GM21737 (cell line): ENCODE measurements around the gene HSPA6.
"Not testable (repeated sequence)": the region's sequence is repeated elsewhere in the genome, so short reads cannot be mapped to it uniquely, and the experiment has no call there.

Experiments
- ATAC-seq: cut with Tn5 transposase; IDR thresholded peaks from one replicate; pipeline ENCODE4 v1.9.1; 2021; ENCODE audit warnings: mild to moderate bottlenecking, moderate library complexity; ENCODE audit not compliant: unreplicated experiment

The HSPA6 gene

DNA sequence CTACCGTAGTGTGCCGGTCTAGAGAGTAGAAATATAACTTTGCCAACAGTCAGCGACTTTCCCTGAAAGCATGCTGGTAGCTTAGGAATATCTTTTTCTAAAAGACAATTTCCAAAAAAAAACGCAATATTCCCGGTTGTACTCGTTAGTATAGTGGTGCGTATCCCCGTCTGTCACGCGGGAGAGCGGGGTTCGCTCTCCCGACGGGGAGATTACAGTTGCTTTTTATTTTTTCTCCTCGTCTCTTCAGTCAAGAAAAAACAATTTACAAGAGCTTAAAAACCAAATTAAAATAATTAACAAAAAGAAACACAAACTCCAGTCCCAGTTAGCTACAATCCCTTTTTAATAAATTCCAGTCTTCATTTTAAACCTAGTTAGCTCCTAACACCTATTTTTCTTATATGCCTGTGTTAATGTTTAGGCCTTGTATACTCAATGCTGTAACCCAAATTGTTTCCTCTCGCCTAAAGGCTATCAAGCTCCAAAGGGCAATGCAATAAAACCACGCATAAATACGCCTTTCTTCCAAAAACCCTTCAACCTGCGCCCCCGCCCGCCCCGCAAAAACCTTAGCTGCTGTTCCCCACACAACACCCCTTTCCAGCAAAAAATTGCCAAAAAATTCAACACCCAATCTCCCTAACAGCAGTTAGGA lies 7.8 kb downstream of the HSPA6 start:
- no peak for ATAC-seq

DNA sequence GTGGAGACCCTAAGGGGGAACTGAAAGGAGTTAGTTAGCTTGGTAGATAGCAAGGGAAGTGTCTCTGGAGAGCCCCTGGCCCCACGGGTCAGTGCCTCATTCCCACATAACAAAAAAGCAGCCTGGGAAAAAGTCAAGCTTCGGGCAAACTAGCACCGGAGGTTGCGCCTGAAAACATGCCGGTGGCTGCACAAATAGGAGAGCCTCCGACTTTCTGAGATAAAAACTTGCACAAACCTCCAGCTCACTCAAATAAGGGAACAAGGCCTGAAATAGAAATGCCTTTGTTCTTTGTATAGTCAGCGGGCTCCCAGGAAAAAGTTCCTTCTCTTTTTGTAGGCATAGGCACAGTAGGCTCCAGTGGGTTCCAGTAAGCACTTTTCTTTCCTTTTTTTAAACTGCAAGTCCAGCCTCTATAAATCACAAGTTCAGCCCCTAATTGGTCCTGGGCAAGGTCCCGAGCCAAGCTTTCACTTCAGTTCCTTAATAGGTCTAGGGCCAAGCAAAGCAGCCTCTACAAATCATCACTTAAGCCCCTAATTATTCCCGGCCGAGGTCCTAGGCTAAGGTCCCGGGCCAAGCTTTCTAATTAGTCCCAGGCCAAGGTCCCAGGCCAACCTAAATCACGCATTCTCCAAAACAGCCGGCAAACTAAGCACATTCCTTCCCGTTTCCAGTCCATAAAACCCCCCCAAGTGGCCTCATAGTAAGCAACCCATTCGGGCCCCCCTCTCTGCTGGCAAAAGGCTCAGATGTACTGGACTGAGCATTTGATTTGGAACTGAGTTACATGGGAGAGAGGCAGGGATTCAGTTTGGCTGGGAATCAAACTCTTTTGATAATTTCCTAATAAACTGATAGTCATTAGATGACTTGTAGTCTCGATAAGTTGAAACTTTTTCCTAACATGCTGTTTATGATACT lies 8.6 kb downstream of the HSPA6 start:
- ATAC-seq: not testable (repeated sequence)

DNA sequence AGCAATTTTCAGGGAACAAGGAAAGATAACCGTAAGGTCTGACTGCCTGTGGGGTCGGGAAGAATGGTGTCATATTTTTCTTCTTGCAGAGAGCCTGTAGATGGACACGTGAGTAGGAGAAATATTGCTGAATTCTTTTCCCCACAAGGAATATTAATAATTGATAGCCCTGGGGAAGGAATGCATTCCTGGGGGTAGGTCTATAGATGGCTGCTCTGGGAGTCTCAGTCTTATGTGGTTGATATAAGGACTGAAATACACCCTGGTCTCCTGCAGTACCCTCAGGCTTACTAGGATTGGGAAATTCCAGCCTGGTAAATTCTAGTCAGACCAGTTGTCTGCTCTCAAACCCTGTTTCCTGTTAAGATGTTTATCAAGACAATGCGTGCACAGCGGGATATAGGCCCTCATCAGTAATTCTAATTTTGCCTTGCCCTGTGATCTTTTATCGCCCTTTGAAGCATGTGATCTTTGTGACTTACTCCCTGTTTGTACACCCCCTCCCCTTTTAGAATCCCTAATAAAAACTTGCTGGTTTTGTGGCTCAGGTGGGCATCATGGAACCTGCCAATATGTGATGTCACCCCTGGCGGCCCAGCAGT lies 12.8 kb downstream of the HSPA6 start:
- not testable (repeated sequence) for ATAC-seq

DNA sequence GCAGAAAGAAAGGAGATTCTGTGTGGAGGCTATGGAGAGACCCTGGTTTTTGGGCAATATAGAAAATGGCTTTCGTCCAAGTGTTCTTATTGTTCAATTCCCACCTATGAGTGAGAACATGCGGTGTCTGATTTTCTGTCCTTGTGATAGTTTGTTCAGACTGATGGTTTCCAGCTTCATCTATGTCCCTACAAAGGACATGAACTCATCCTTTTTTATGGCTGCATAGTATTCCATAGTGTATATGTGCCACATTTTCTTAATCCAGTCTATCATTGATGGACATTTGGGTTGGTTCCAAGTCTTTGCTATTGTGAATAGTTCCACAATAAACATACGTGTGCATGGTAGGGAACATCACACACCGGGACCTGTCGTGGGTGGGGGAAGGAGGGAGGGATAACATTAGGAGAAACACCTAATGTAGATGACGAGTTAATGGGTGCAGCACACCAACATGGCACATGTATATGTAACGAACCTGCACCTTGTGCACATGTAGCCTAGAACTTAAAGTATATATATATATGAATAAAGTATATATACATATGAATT lies 14.7 kb downstream of the HSPA6 start:
- ATAC-seq: not testable (repeated sequence)

DNA sequence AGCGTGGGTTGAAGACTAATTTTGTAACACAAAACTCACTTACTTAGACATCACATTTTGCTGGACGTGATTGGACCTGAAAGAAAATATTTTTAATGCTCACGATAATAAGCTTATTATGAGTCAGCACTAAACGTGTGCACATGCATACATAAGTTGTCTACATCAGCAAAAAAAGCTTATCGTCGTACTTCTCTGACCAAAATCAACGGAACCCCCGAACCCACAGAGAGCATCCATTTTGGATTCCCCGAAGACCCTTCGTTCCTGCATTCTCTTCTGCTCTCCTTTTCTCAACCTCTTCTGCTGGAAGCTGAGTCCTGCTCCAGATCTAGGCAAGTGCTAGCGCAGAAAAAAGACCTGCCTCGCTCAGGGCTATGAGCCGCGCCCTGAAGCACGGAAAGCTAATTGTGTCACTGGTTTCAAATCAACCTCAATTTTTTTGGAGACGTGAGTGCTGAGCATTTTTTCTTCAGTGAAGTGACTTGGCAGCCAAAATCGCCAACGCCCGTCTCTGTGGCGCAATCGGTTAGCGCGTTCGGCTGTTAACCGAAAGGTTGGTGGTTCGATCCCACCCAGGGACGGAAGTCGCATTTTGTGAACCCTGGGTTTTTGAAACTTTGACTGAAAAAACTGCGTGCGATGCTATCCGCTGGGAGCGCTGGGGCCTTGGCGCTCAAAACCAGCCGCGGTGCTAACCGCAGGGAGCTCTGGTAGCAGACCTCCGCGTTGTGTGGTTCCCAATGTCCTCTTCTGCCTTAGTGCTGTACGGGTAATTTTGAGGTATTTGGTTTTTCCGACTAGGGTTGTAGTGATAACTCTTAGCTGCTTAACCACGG lies 15.6 kb downstream of the HSPA6 start:
- ATAC-seq: peak; percentile 49

DNA sequence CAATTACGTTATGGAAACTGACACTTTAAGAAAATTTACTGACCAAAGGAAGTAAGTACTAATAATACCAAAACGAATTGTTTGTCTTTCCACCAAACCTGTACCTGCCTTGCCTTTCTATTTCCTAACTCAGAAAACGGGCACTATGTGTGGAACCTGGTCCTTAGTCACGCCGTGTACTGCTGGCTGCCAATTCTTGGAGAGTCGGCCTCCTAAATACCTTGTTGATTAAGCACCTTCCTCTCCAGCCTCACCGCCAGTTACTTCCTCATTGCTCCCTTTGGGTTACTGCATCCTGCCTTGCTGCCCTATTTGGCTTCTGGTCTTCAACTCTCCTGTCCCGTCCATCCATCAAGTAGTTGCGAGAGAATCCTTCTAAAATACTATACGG lies 16.2 kb downstream of the HSPA6 start:
- peak; percentile 11 for ATAC-seq

DNA sequence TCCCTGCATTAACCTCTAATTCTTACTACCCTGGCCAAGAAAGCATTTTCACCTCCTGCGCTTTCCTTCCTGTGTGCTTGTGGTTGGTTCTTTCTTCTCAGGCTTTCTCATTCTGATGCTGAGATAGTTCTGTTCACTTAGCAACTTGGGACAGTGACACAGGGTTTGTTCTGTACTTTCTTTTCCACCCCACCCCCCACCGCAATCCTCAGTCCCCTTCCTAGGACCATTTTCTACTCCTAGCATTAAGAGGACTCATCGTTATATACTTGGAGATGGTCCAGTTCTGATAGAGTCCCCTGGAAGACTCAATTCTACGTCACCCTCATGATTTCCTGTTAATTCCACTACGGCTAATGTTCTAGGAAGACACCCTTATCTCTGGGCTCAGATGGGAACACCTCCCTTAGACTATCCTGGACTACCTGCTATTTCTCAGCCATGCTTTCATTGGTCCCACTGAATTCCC lies 17.8 kb downstream of the HSPA6 start:
- ATAC-seq: peak; percentile 53

DNA sequence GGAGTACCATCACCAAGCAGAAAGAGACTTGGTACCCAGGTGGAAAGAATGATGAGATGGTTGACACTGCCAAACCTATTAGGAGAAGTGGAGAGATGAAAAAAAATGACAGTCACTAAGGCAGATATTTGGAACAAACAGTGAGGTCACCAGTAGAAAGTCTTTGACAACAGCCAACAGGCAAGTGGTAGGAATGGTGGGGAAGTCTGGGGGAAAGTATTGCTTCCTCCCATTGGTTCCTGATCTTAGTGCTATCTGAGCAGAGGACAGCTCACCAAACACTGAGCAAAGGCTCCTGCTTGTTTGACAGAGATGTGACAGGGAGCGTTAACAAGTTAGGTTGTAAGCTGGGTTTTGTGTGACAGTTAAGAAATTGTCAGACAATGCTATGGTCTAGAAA lies 18.8 kb downstream of the HSPA6 start:
- ATAC-seq: not testable (repeated sequence)

DNA sequence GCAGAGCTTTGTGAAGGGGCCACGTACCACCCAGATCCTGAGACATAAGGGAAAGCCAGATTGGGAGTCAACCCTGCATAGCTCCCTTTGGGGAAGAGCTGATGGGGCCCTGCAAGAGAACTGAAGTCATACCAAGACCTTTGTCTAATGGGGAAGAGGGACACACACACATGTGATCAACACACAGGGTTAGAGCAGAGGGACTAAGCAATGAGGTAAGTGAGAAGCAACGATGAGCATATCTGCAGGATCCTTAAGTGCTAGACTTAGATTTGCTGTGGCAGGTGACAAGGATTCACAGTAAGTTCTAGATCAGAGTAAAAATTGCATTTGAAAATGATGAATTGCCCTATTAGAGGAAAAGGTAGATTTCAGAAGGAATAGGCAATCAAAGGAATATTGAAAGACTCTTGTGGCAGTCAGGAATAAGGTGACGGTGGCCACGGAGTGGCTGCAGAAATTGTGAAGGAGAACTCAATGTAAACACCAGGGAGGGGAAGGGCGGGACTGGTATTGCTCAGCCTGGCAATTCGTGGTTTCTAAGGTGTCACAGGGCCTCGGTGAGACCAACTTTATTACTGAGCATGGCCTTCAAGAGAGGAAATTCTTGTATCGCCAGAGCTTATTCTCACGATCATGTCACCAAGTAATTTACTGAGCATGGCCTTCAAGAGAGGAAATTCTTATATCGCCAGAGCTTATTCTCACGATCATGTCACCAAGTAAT lies 20.8 kb downstream of the HSPA6 start:
- not testable (repeated sequence) for ATAC-seq

DNA sequence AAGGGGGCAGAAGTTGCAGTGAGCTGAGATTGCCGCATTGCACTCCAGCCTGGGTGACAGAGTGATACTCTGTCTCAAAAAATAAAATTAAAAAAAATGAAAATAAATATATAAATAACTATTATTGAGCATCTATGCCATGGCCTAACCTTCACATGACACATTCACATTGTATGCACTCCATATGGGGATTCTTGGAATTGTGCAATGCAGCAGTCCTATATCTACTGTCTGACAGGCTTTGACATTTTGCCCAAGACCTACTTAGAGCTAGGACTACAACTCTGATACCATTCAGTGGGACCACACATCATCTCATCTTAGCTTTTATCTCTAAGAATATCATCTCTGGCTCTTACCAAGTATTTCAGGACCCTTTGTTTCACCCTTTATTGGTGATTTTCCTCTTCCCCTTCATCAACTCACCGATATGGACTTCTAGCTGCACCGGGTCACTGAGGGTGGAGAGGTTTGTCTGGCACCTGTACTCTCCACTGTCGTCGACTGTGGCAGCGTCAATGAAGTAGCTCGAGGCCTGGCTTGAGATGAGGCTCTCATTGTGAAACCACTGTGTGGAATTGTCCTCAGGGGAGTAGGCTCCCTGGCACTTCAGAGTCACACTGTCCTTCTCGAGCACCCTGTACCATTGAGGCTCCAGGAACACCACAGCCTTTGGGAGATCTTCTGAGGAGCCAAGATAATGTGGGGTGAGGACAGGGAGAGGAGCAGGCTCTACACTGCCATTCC lies 23.8 kb downstream of the HSPA6 start:
- ATAC-seq: not testable (repeated sequence)

DNA sequence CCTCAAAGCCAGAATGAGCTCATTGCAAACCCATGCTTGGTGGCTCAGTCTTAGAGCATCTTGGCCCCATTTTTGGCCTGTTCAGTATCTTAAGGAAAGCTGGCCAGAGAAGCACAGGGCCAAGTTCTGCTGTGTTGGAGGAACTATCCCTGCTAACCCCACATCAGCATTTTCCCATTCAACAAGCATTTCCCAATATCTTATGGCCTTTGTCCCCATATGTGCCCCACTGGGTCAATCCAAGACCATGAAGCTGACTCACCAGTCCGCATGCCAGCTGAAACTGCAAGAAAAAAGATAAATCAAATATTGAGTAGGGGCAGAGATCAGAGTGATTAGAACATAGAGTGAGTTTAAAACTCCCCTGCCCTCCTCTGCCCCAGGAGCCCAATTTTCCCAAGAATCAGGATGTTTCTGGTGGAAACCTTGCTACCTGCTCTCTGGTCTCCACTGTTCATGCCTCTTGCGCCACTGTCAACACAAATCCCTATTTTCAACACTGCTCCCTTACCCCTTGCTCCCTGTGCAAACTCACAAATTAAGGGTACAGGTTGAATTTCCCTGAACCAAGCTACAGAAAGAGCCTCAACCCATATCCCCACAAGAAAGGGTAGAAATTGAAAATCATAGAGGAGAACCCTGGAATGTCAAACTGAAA lies 24.5 kb downstream of the HSPA6 start:
- ATAC-seq: not testable (repeated sequence)

DNA sequence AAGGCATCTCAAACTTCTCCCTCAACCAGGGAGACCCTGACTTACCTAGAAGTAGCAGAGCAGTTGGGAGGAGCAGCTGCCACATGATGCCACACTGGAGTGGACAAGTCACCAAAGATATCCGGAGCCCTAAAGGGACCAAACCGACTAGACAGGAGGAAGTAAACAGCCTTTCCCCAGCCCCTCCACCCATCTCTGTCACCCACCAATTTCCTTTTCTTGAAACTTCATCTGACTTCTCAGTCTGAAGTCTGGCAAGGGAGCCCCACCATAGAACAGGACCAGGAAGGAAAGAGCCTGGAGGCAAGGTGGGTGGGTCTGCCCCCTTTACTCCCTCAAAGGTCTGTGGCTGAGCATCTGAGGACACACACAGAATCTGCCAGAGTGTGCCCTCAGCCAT lies 25.3 kb downstream of the HSPA6 start, which contains the start of gene FCGR3A:
TSS of gene FCGR3A (minus strand) at position 167 of the 400 bp plus-strand sequence. CDS start at position 85, 82 bp downstream.
- ATAC-seq: no peak

DNA sequence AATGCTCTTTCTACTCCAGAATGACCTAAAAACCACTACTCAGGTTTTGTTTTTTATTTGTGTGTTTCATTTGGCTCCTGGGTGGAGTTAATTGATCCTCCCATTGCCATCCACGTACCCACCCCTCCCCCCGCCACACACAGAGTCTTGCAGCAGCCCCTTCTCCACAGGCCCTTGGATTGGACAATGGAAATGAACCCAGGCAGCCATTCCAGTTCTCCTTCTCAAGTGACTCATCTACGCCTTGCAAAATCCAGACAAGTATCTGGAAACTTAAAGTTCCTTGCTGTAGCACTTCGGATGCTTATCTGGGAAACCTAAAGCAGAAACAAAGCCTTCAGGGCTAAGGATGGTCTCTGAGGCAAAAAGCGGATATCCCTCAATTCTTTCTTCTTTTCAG lies 26.6 kb downstream of the HSPA6 start:
- not testable (repeated sequence) for ATAC-seq

DNA sequence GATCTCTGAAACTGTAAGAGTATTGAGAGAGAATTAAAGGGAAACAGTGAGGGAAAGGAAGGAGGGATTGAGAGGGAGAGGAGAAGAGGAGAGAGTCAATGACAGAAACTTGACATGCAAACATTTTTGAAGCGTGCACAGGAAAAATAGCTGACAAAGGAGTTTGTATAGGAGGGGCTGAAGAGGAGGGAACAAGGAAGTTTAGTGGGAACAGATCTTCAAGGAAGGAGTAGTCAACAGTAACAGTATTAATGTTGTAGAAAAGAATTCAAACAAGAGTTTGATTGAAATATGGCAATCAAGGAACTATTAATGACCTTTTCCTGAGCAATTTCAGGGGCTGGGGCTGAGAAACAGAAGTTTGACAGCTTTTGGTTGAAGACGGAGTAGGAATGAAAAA lies 29.3 kb downstream of the HSPA6 start:
- ATAC-seq: not testable (repeated sequence)

DNA sequence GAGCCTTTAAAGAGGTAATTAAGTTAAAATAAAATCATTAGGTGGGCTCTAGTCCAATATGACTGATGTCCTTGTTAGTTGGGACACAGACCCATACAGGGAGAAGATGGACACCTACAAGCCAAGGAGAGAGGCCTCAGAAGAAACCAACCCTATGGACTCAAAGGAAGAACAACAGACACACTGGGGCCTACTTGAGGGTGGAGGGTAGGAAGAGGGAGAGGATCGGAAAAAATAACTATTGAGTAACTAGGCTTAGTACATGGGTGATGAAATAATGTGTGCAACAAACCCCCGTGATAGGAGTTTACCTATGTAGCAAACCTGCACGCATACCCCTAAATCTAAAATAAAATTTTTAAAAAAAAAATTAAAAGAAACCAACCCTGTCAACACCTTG lies 30.0 kb downstream of the HSPA6 start:
- not testable (repeated sequence) for ATAC-seq

DNA sequence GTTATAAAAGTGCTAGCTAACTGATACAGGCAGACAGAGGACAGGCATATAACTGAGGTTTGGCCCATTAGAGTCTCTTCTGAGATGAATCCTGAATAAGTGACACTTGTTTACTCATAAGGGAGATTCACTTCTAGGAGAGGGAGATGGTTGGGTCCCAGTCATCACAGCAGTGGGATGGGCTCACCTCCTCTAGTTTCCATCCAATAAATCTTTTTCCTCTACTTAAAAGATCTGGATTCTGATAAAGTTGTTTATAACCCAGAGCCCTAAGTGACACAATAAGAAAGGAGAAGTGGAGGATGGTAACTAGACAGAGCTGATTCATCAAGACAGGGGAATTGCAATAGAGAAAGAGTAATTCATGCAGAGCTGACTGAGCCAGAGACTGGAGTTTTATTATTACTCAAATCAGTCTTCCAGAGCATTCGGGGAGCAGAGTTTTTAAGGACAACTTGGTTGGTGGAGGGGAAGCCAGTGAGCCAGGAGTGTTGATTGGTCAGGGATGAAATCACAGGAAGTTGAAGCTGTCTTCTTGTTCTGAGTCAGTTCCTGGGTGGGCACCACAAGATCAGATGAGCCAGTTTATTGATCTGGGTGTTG lies 30.6 kb downstream of the HSPA6 start:
- not testable (repeated sequence) for ATAC-seq

DNA sequence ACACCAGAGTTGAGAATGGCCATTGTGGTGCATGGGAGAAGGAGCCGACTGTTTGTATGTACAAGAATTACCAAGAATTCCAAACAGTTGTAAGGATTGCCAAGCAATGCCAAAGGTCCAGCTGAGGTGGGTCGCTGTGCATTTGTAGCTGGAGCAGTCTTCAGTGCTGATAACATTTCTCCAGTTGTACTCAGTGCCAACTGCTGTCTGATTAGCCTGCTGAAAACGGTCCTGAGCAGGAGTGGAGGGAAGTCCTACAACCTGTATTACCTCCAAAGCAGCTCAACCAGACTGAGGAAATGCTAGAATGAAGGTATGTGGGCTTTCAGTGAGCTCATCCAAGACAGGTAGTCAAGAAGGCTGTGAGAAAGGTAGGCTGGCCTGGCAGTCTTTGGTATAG lies 31.8 kb downstream of the HSPA6 start:
- not testable (repeated sequence) for ATAC-seq

DNA sequence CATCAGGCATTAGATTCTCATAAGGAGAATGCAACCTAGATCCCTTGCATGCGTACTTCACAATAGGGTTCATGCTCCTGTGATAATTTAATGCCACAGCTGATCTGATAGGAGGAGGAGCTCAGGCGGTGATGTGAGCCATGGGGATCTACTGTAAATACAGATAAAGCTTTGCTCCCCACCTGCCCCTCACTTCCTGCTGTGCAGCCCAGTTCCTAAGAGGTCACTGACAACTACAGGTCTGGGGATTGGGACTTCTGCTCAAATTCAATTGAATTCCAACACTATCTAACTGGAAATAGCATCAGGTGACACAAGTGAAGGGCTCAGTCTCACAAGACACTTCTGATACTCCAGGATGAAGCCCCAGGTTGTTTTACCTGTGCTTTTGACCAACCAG lies 32.6 kb downstream of the HSPA6 start:
- ATAC-seq: not testable (repeated sequence)
